Measurements from ENCODE around the gene RPL10. TPM values are rescaled to one million over a fixed set of nuclear protein-coding genes. Genes with fewer than 3 reads are reported as not detected.

Gene RPL10
- total RNA-seq, 4 donors from 2014 or later = 4,372 to 6,501 (median 5,244) TPM

- no peak overlapping the region for H3K27ac ChIP-seq
- TF ChIP-seq CTCF (IDR thresholded peaks at IDR 0.05) = no peak
- no peak for TF ChIP-seq EP300 (IDR thresholded peaks at IDR 0.05)
- no peak for TF ChIP-seq POLR2A (IDR thresholded peaks at IDR 0.05)
- H3K4me3 ChIP-seq = no peak overlapping the region
- H3K4me1 ChIP-seq = peaks cover 0 to 18% (median 0%) of the 10 kb centered on the region in 4 donors
- peaks cover 0 to 17% (median 4%) of the 10 kb centered on the region in 3 donors for H3K36me3 ChIP-seq
- no peaks in the 10 kb centered on the region for H3K27me3 ChIP-seq
- no peaks in the 10 kb centered on the region for H3K9me3 ChIP-seq
- WGBS, 2 donors = 90 to 91% methylated on average over 2 to 12 of the region's 16 CpGs
- DNase-seq (ENCODE audit: low spot score in 2 of 2) = no peak
Measured at GRCh38 chrX:154404625-154405192, 6.5 kb downstream of the RPL10 start.

- H3K27me3 ChIP-seq = no peaks in the 10 kb centered on the region
- 54 to 65% methylated on average over 10 of the region's 10 CpGs for WGBS, 2 donors
- no peaks in the 10 kb centered on the region for H3K9me3 ChIP-seq
- H3K36me3 ChIP-seq = peaks cover 0 to 7% (median 0%) of the 10 kb centered on the region in 3 donors
- H3K4me3 ChIP-seq = peak overlapping the region in 3 of 4 donors; percentile 13 to 46 (median 21)
- H3K27ac ChIP-seq = peak overlapping the region in 3 of 4 donors; percentile 71 to 89 (median 87)
- peaks cover 0 to 26% (median 0%) of the 10 kb centered on the region in 4 donors for H3K4me1 ChIP-seq
- DNase-seq (ENCODE audit: low spot score in 2 of 2) = no peak
- no peak for TF ChIP-seq POLR2A (IDR thresholded peaks at IDR 0.05)
- TF ChIP-seq EP300 (IDR thresholded peaks at IDR 0.05) = no peak
- TF ChIP-seq CTCF (IDR thresholded peaks at IDR 0.05) = no peak
Measured at GRCh38 chrX:154408659-154409221, 10.6 kb downstream of the RPL10 start.

- Histone ChIP-seq H3K27me3 (no peaks in the 10 kb centered on the region), H3K4me3 (peak within 1 kb of the TSS in 3 of 4 donors; percentile 21 to 46 (median 23)), H3K4me1 (peaks cover 0 to 26% (median 0%) of the 10 kb centered on the region in 4 donors), H3K27ac (peak within 1 kb of the TSS in 3 of 4 donors; percentile 71 to 89 (median 87)), H3K9me3 (no peaks in the 10 kb centered on the region), H3K36me3 (peaks cover 0 to 9% (median 0%) of the 10 kb centered on the region in 3 donors)
- 47 to 54% methylated on average over 3 to 24 of the region's 26 CpGs for WGBS, 2 donors
- DNase-seq (ENCODE audit: low spot score in 2 of 2) = peak; percentile 52 to 53
- TF ChIP-seq POLR2A (IDR thresholded peaks at IDR 0.05) (peak in 1 of 2 donors; percentile 37), CTCF (IDR thresholded peaks at IDR 0.05) (no peak), EP300 (IDR thresholded peaks at IDR 0.05) (peak in 1 of 2 donors; percentile 58)
Measured at GRCh38 chrX:154409222-154409871, 11.2 kb downstream of the RPL10 start, which contains the start of gene DNASE1L1. Gene DNASE1L1, minus strand, starts transcription at chrX:154409254. Its CDS starts 3,686 bp downstream, at chrX:154405568.

DNA sequence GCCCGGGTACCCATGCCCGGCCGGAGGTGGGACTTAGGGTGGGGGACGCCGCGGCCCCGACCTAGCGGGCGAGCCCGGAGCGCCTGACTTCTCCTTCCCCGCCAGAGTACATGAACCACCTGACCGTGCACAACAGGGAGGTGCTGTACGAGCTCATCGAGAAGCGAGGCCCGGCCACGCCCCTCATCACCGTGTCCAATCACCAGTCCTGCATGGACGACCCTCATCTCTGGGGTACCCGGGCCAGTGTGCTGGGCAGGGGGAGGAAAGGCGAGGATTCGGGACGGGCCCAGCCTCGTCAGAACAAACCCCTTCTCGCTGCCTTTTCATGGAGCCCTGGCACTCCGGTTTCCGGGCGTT lies 13.8 kb downstream of the RPL10 start:
- Histone ChIP-seq H3K36me3 (peaks cover 0 to 9% (median 0%) of the 10 kb centered on the region in 3 donors), H3K27me3 (no peaks in the 10 kb centered on the region), H3K4me3 (peak overlapping the region; percentile 55 to 89 (median 68)), H3K4me1 (peaks cover 0 to 26% (median 0%) of the 10 kb centered on the region in 4 donors), H3K9me3 (no peaks in the 10 kb centered on the region), H3K27ac (peak overlapping the region; percentile 90 to 97 (median 94))
- TF ChIP-seq EP300 (IDR thresholded peaks at IDR 0.05) (no peak), CTCF (IDR thresholded peaks at IDR 0.05) (no peak), POLR2A (IDR thresholded peaks at IDR 0.05) (no peak)
- DNase-seq (ENCODE audit: low spot score in 2 of 2) = peak; percentile 42 to 60
- WGBS, 2 donors = 50% methylated on average over 11 of the region's 29 CpGs; no CpG with 5 or more reads in 1 of the 2 donors

All from tibial nerve (tissue), 4 donors.